A204.1 (cell line): Measurements from ENCODE around the gene CIART.
"Not testable (repeated sequence)": the region's sequence is repeated elsewhere in the genome, so short reads cannot be mapped to it uniquely, and the experiment has no call there.

Source experiments
- FAIRE-seq: peaks from 2 replicates; lab custom pipeline; 2012; peaks lifted over from hg19 to GRCh38; lab: Jason Lieb, UNC

CIART gene

GRCh38 chr1:150309758-150310508, 27.6 kb downstream of the CIART start:
- FAIRE-seq: no peak

- FAIRE-seq: no peak
These were observed 29.4 kb downstream of the CIART start for GRCh38 chr1:150311762-150312161.

GRCh38 chr1:150314691-150315090, 32.3 kb downstream of the CIART start:
- FAIRE-seq: not testable (repeated sequence)

- no peak for FAIRE-seq
These were observed 38.3 kb downstream of the CIART start for GRCh38 chr1:150320667-150320978.

- no peak for FAIRE-seq
These were observed 39.4 kb downstream of the CIART start for GRCh38 chr1:150321826-150322166.

GRCh38 chr1:150322310-150322709, 40.0 kb downstream of the CIART start:
- FAIRE-seq: no peak

- FAIRE-seq: no peak
These were observed 50.4 kb downstream of the CIART start for GRCh38 chr1:150332651-150333290.
